NT2/D1 (cell line): ENCODE measurements around the gene SIL1.

Experiments used
- DNase-seq: peaks from one replicate; pipeline ENCODE4 v3.0.0-alpha.2; 2011; ENCODE audit warnings: low read depth, low spot score
- H3K27me3 ChIP-seq: 2 replicates; pipeline ENCODE4 v1.6.0; 2011; ENCODE audit warnings: mild to moderate bottlenecking; ENCODE audit not compliant: insufficient read length, insufficient read depth
- H3K36me3 ChIP-seq: 2 replicates; pipeline ENCODE4 v1.6.1; 2011; ENCODE audit warnings: mild to moderate bottlenecking, low read length, mixed read lengths; ENCODE audit not compliant: insufficient read depth, insufficient read length
- H3K4me1 ChIP-seq: 2 replicates; pipeline ENCODE4 v1.5.1; 2011; ENCODE audit not compliant: insufficient read depth, insufficient read length
- H3K4me3 ChIP-seq: 2 replicates; pipeline ENCODE4 v1.5.1; 2011; ENCODE audit warnings: low read depth; ENCODE audit not compliant: insufficient read length
- H3K9ac ChIP-seq: 2 replicates; pipeline ENCODE4 v1.6.0; 2011; ENCODE audit warnings: low read depth; ENCODE audit not compliant: insufficient read length
- H3K9me3 ChIP-seq: 2 replicates; pipeline ENCODE4 v1.5.1; 2011; ENCODE audit warnings: mild to moderate bottlenecking, low read length; ENCODE audit not compliant: insufficient read depth
- SUZ12 ChIP-seq: IDR thresholded peaks from 2 replicates; pipeline ENCODE4 v1.6.1; 2011; ENCODE audit not compliant: insufficient read length, insufficient read depth; ENCODE audit errors: extremely low read depth
- YY1 ChIP-seq: IDR thresholded peaks from 2 replicates; pipeline ENCODE4 v1.6.1; 2011; ENCODE audit not compliant: insufficient read length, insufficient read depth
- ZNF274 ChIP-seq: IDR thresholded peaks from 2 replicates; pipeline ENCODE4 v1.6.1; 2011; ENCODE audit warnings: mild to moderate bottlenecking, low read depth, low read length

The SIL1 gene

GRCh38 chr5:139027150-139027549 lies 171.0 kb downstream of the SIL1 start:
- no peak for DNase-seq
- Histone ChIP-seq H3K9ac (no peak overlapping the region), H3K27me3 (no peaks in the 10 kb centered on the region), H3K4me1 (no peaks in the 10 kb centered on the region), H3K36me3 (no peaks in the 10 kb centered on the region), H3K4me3 (no peak overlapping the region), H3K9me3 (no peaks in the 10 kb centered on the region)
- no peak for TF ChIP-seq ZNF274
- TF ChIP-seq YY1: no peak
- TF ChIP-seq SUZ12: no peak

GRCh38 chr5:139025651-139026050 lies 172.5 kb downstream of the SIL1 start:
- Histone ChIP-seq H3K4me1 (no peaks in the 10 kb centered on the region), H3K9ac (no peak overlapping the region), H3K36me3 (no peaks in the 10 kb centered on the region), H3K27me3 (no peaks in the 10 kb centered on the region), H3K4me3 (no peak overlapping the region), H3K9me3 (no peaks in the 10 kb centered on the region)
- no peak for DNase-seq
- no peak for TF ChIP-seq YY1
- TF ChIP-seq SUZ12: no peak
- TF ChIP-seq ZNF274: no peak

GRCh38 chr5:139023286-139023685 lies 174.9 kb downstream of the SIL1 start:
- Histone ChIP-seq H3K27me3 (no peaks in the 10 kb centered on the region), H3K4me3 (no peak overlapping the region), H3K9me3 (no peaks in the 10 kb centered on the region), H3K36me3 (no peaks in the 10 kb centered on the region), H3K9ac (no peak overlapping the region), H3K4me1 (no peaks in the 10 kb centered on the region)
- TF ChIP-seq SUZ12 (no peak), YY1 (no peak), ZNF274 (no peak)
- DNase-seq: no peak

- no peaks in the 10 kb centered on the region for H3K9me3 ChIP-seq
- H3K4me3 ChIP-seq: no peak overlapping the region
- DNase-seq: no peak
- no peaks in the 10 kb centered on the region for H3K36me3 ChIP-seq
- no peak overlapping the region for H3K9ac ChIP-seq
- TF ChIP-seq ZNF274 (no peak), SUZ12 (no peak), YY1 (no peak)
- H3K4me1 ChIP-seq: no peaks in the 10 kb centered on the region
- no peaks in the 10 kb centered on the region for H3K27me3 ChIP-seq
Observed at GRCh38 chr5:139022528-139022927, 175.6 kb downstream of the SIL1 start.

GRCh38 chr5:139021346-139021745 lies 176.8 kb downstream of the SIL1 start:
- no peak overlapping the region for H3K9ac ChIP-seq
- no peaks in the 10 kb centered on the region for H3K27me3 ChIP-seq
- TF ChIP-seq SUZ12: no peak
- TF ChIP-seq YY1: no peak
- no peak for TF ChIP-seq ZNF274
- H3K4me3 ChIP-seq: no peak overlapping the region
- no peaks in the 10 kb centered on the region for H3K9me3 ChIP-seq
- DNase-seq: no peak
- H3K36me3 ChIP-seq: no peaks in the 10 kb centered on the region
- no peaks in the 10 kb centered on the region for H3K4me1 ChIP-seq

DNA sequence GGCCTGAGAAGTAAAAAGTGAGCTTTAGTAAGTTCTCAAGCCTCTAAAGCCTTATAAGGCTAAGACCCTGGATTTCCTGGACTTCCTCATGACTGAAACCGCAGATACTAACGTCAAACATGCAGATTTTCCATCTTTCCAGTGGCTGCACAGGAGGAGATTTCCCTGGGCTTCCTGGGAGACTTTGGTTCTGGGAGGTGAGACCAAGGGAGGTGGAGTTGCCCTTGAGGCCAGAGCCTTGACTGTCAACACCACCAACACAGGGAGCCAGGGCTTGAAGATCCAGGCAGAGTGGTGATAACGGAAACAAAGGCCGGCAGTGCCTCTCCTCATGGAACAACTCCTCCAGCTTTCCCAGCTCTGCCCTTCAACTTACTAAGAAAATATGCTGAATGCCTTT lies 178.3 kb downstream of the SIL1 start:
- H3K4me3 ChIP-seq: no peak overlapping the region
- no peak for DNase-seq
- TF ChIP-seq SUZ12 (no peak), YY1 (no peak), ZNF274 (no peak)

GRCh38 chr5:139019211-139019610 lies 179.0 kb downstream of the SIL1 start:
- no peak for DNase-seq
- Histone ChIP-seq H3K4me1 (no peaks in the 10 kb centered on the region), H3K36me3 (no peaks in the 10 kb centered on the region), H3K9ac (no peak overlapping the region), H3K9me3 (no peaks in the 10 kb centered on the region), H3K27me3 (no peaks in the 10 kb centered on the region), H3K4me3 (no peak overlapping the region)
- TF ChIP-seq YY1: no peak
- TF ChIP-seq SUZ12: no peak
- TF ChIP-seq ZNF274: no peak

More for the DNA sequence above, 178.3 kb downstream of the SIL1 start:
- Histone ChIP-seq H3K4me1 (no peaks in the 10 kb centered on the region), H3K9ac (no peak overlapping the region), H3K9me3 (no peaks in the 10 kb centered on the region), H3K36me3 (no peaks in the 10 kb centered on the region), H3K27me3 (no peaks in the 10 kb centered on the region)

DNA sequence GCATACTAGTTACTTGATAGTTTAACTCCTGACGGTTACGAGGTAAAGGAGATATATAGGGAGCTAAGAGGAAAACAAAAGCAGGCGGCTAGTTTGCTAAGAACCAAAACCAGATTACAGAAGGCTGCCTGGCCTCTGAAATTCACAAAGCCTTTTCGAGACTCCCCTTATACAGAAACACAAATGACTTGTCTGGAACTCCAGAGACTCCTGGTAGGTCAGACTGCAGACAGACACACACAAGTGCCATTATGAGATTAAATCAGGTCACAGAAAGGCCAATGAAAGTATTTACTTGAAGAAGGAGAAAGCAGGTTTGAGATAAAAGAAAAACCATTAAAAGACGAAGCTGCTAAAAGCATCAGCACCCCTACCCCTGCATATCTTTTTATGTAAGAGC lies 180.5 kb downstream of the SIL1 start:
- Histone ChIP-seq H3K4me3 (no peak overlapping the region), H3K36me3 (no peaks in the 10 kb centered on the region), H3K9ac (no peak overlapping the region), H3K9me3 (no peaks in the 10 kb centered on the region), H3K4me1 (no peaks in the 10 kb centered on the region), H3K27me3 (no peaks in the 10 kb centered on the region)
- TF ChIP-seq ZNF274 (no peak), SUZ12 (no peak), YY1 (no peak)
- no peak for DNase-seq
